ENCODE results near the gene ZNF74. TPM values are rescaled to one million over a fixed set of nuclear protein-coding genes. Genes with fewer than 3 reads are reported as not detected.

Gene ZNF74
- total and polyA plus RNA-seq, 12 donors: 1.4 to 6.7 (median 4.4) TPM

GRCh38 chr22:20384171-20384570 lies 9.8 kb upstream of the ZNF74 start:
- no peak for TF ChIP-seq CTCF (IDR thresholded peaks at IDR 0.05)
- Histone ChIP-seq H3K36me3 (no peaks in the 10 kb centered on the region), H3K4me3 (no peak overlapping the region), H3K4me1 (no peaks in the 10 kb centered on the region), H3K9me3 (peaks cover 0 to 4% (median 0%) of the 10 kb centered on the region in 11 donors), H3K27ac (no peak overlapping the region), H3K27me3 (peaks cover 0 to 37% (median 15%) of the 10 kb centered on the region in 7 donors)
- DNase-seq: no peak
- intact Hi-C loops (cut with DNase I): no loop called here
- 87% methylated on average over 2 of the region's 2 CpGs for WGBS, 2 donors
- no peak for ATAC-seq

- peaks cover 0 to 35% (median 14%) of the 10 kb centered on the region in 7 donors for H3K27me3 ChIP-seq
- DNase-seq: no peak
- ATAC-seq: no peak
- WGBS, 2 donors: 88 to 91% methylated on average over 6 of the region's 6 CpGs
- H3K4me1 ChIP-seq: no peaks in the 10 kb centered on the region
- H3K27ac ChIP-seq: no peak overlapping the region
- H3K9me3 ChIP-seq: peaks cover 0 to 7% (median 0%) of the 10 kb centered on the region in 11 donors
- TF ChIP-seq CTCF (IDR thresholded peaks at IDR 0.05): no peak
- no peak overlapping the region for H3K4me3 ChIP-seq
- intact Hi-C loops (cut with DNase I): no loop called here
- no peaks in the 10 kb centered on the region for H3K36me3 ChIP-seq
Measured at GRCh38 chr22:20384865-20385264, 9.1 kb upstream of the ZNF74 start.

GRCh38 chr22:20386336-20386735 lies 7.6 kb upstream of the ZNF74 start:
- DNase-seq (no peak), ATAC-seq (no peak)
- intact Hi-C loops (cut with DNase I): no loop called here
- Histone ChIP-seq H3K27me3 (peaks cover 0 to 29% (median 14%) of the 10 kb centered on the region in 7 donors), H3K27ac (no peak overlapping the region), H3K4me3 (no peak overlapping the region), H3K36me3 (no peaks in the 10 kb centered on the region), H3K4me1 (no peaks in the 10 kb centered on the region), H3K9me3 (peaks cover 0 to 7% (median 0%) of the 10 kb centered on the region in 11 donors)
- WGBS, 2 donors: 86 to 94% methylated on average over 2 of the region's 2 CpGs
- no peak for TF ChIP-seq CTCF (IDR thresholded peaks at IDR 0.05)

- ATAC-seq (no peak), DNase-seq (no peak)
- H3K27ac ChIP-seq: no peak overlapping the region
- no peaks in the 10 kb centered on the region for H3K36me3 ChIP-seq
- 83 to 87% methylated on average over 4 of the region's 4 CpGs for WGBS, 2 donors
- no peak for TF ChIP-seq CTCF (IDR thresholded peaks at IDR 0.05)
- no peak overlapping the region for H3K4me3 ChIP-seq
- H3K27me3 ChIP-seq: peaks cover 0 to 25% (median 14%) of the 10 kb centered on the region in 7 donors
- H3K4me1 ChIP-seq: no peaks in the 10 kb centered on the region
- peaks cover 0 to 7% (median 0%) of the 10 kb centered on the region in 11 donors for H3K9me3 ChIP-seq
- intact Hi-C loops (cut with DNase I): no loop called here
Measured at GRCh38 chr22:20386972-20387371, 7.0 kb upstream of the ZNF74 start.
